Measurements from ENCODE around the gene SETD3.

- TF ChIP-seq RXRA (IDR thresholded peaks at IDR 0.05; ENCODE audit: insufficient read depth, low read depth, low read length) (no peak), EGR1 (IDR thresholded peaks at IDR 0.05; ENCODE audit: borderline replicate concordance, low read depth, low read length) (no peak), HDAC6 (IDR thresholded peaks at IDR 0.05; ENCODE audit: low read depth, low read length) (no peak), POLR2A (IDR thresholded peaks at IDR 0.05; ENCODE audit: control extremely low read depth in 1 of 2, low read depth in 2 of 2, low read length in 2 of 2) (no peak), SP1 (IDR thresholded peaks at IDR 0.05; ENCODE audit: low read depth, low read length) (no peak), GABPA (IDR thresholded peaks at IDR 0.05; ENCODE audit: borderline replicate concordance, insufficient read depth, low read length) (no peak), JUND (IDR thresholded peaks at IDR 0.05; ENCODE audit: low read length) (no peak), YY1 (IDR thresholded peaks at IDR 0.05; ENCODE audit: low read depth, low read length) (no peak), SIN3A (conservative IDR thresholded peaks at IDR 0.05 in 1 of 2, IDR thresholded peaks at IDR 0.05 in 1 of 2; ENCODE audit: low read depth in 1 of 2, low read length in 2 of 2) (no peak), POLR2AphosphoS5 (IDR thresholded peaks at IDR 0.05; ENCODE audit: low read depth, low read length) (no peak), BRCA1 (IDR thresholded peaks at IDR 0.05; ENCODE audit: low read depth, low read length) (no peak)
- TF ChIP-seq, protein P1, sequence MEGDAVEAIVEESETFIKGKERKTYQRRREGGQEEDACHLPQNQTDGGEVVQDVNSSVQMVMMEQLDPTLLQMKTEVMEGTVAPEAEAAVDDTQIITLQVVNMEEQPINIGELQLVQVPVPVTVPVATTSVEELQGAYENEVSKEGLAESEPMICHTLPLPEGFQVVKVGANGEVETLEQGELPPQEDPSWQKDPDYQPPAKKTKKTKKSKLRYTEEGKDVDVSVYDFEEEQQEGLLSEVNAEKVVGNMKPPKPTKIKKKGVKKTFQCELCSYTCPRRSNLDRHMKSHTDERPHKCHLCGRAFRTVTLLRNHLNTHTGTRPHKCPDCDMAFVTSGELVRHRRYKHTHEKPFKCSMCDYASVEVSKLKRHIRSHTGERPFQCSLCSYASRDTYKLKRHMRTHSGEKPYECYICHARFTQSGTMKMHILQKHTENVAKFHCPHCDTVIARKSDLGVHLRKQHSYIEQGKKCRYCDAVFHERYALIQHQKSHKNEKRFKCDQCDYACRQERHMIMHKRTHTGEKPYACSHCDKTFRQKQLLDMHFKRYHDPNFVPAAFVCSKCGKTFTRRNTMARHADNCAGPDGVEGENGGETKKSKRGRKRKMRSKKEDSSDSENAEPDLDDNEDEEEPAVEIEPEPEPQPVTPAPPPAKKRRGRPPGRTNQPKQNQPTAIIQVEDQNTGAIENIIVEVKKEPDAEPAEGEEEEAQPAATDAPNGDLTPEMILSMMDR (IDR thresholded peaks at IDR 0.05; ENCODE audit: control extremely low read depth in 1 of 3, insufficient read depth in 1 of 3, low read depth in 1 of 3, low read length in 3 of 3) = no peak
- TF ChIP-seq, protein P2, sequence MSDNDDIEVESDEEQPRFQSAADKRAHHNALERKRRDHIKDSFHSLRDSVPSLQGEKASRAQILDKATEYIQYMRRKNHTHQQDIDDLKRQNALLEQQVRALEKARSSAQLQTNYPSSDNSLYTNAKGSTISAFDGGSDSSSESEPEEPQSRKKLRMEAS (IDR thresholded peaks at IDR 0.05) = no peak
Observed at GRCh38 chr14:99462210-99462609, 18.4 kb downstream of the SETD3 start.

Data from H1 (cell line).